Tibial nerve (tissue), 3 donors: Measurements from ENCODE around the gene OR5L2.

Experiments
- CTCF ChIP-seq, 5 experiments: fragments of 200-600 bp in 3 of 5; fragments of 450-650 bp in 2 of 5; sonication (generic) in 3 of 5; IDR thresholded peaks; one replicate each; pipeline ENCODE4 v1.5.1; 2016 to 2019; ENCODE audit warnings: antibody characterized with exemption in 5 of 5, mild to moderate bottlenecking in 3 of 5, moderate library complexity in 2 of 5
- POLR2A ChIP-seq, 2 donors: fragments of 450-650 bp; IDR thresholded peaks; one replicate each; pipeline ENCODE4 v1.6.1; 2017; ENCODE audit warnings: antibody characterized with exemption in 2 of 2, mild to moderate bottlenecking in 2 of 2, moderate library complexity in 2 of 2

- TF ChIP-seq CTCF (IDR thresholded peaks at IDR 0.05) (no peak), POLR2A (IDR thresholded peaks at IDR 0.05) (no peak)
Measured at GRCh38 chr11:55819330-55819729, 7.7 kb upstream of the OR5L2 start, which contains the start of gene OR5D18.
